Mammary epithelial cell (primary cell): Measurements from ENCODE around the gene DENND5A.

Experiments
- CTCF ChIP-seq, 2 donors: IDR thresholded peaks in 1 of 2; conservative IDR thresholded peaks in 1 of 2; 2 replicates each; pipeline ENCODE4 v1.5.1; 2011 to 2012; ENCODE audit warnings: inconsistent platforms in 2 of 2, low read length in 2 of 2, mild to moderate bottlenecking in 2 of 2, control low read depth in 1 of 2, low read depth in 1 of 2; ENCODE audit not compliant: insufficient read depth in 1 of 2; ENCODE audit errors: extremely low read depth in 1 of 2
- EZH2 ChIP-seq: IDR thresholded peaks from 2 replicates; pipeline ENCODE4 v1.6.1; 2012; ENCODE audit warnings: low read length, inconsistent platforms, borderline replicate concordance

GRCh38 chr11:9184516-9184915 is 80.6 kb downstream of the DENND5A start:
- TF ChIP-seq CTCF (conservative IDR thresholded peaks at IDR 0.05 in 1 of 2, IDR thresholded peaks at IDR 0.05 in 1 of 2; ENCODE audit: extremely low read depth in 1 of 2, insufficient read depth in 1 of 2, low read depth in 1 of 2, low read length in 2 of 2) (no peak), EZH2 (no peak)
